Fibroblast of lung (primary cell): ENCODE results near the gene FNDC8. TPM values are rescaled to one million over a fixed set of nuclear protein-coding genes. Genes with fewer than 3 reads are reported as not detected.
"Not testable (repeated sequence)": the region's sequence is repeated elsewhere in the genome, so short reads cannot be mapped to it uniquely, and the experiment has no call there.

Experiments used
- DNase-seq, 2 donors: peaks; one replicate each; pipeline versions ENCODE4 v3.0.0 to v3.0.0-alpha.2; 2010; ENCODE audit warnings: low read depth in 2 of 2
- H2AFZ ChIP-seq: 2 replicates; pipeline ENCODE4 v1.5.1; 2012; ENCODE audit warnings: low read length, control low read depth, inconsistent platforms
- H3K27ac ChIP-seq: 2 replicates; pipeline ENCODE4 v1.5.1; 2011; ENCODE audit warnings: low read length, control low read depth; ENCODE audit not compliant: insufficient read depth
- H3K27me3 ChIP-seq: 2 replicates; pipeline ENCODE4 v1.5.1; 2011; ENCODE audit warnings: mild to moderate bottlenecking, low read length; ENCODE audit not compliant: control insufficient read depth, insufficient read depth
- H3K36me3 ChIP-seq: 2 replicates; pipeline ENCODE4 v1.5.1; 2011; ENCODE audit warnings: low read length; ENCODE audit not compliant: control insufficient read depth, insufficient read depth
- H3K4me1 ChIP-seq: 2 replicates; pipeline ENCODE4 v1.5.1; 2011; ENCODE audit warnings: low read length; ENCODE audit not compliant: control insufficient read depth, insufficient read depth; ENCODE audit errors: extremely low read depth
- H3K4me2 ChIP-seq: 2 replicates; pipeline ENCODE4 v1.5.1; 2011; ENCODE audit warnings: low read length, control low read depth; ENCODE audit not compliant: insufficient read depth; ENCODE audit errors: extremely low read depth
- H3K4me3 ChIP-seq, 4 experiments: fragments of 200-600 bp in 1 of 4; sonication (generic) in 1 of 4; replicated peaks in 1 of 4; 2 replicates each; pipeline ENCODE4 v1.5.1; 2011 to 2016; ENCODE audit warnings: low read length in 4 of 4, low read depth in 3 of 4, mild to moderate bottlenecking in 3 of 4, control low read depth in 2 of 4, inconsistent platforms in 1 of 4, mixed read lengths in 1 of 4; ENCODE audit not compliant: insufficient read depth in 1 of 4; ENCODE audit errors: control extremely low read depth in 1 of 4
- H3K79me2 ChIP-seq: 2 replicates; pipeline ENCODE4 v1.5.1; 2012; ENCODE audit warnings: mild to moderate bottlenecking, low read length, inconsistent platforms; ENCODE audit not compliant: control insufficient read depth, insufficient read depth
- H3K9ac ChIP-seq: 2 replicates; pipeline ENCODE4 v1.5.1; 2011; ENCODE audit warnings: mild to moderate bottlenecking, low read length, control low read depth; ENCODE audit not compliant: insufficient read depth
- H3K9me3 ChIP-seq: 2 replicates; pipeline ENCODE4 v1.5.1; 2012; ENCODE audit warnings: low read depth, low read length; ENCODE audit not compliant: control insufficient read depth, insufficient read depth
- H4K20me1 ChIP-seq: 2 replicates; pipeline ENCODE4 v1.5.1; 2011; ENCODE audit warnings: low read length; ENCODE audit not compliant: control insufficient read depth, insufficient read depth; ENCODE audit errors: extremely low read depth
- EZH2 ChIP-seq: IDR thresholded peaks from 2 replicates; pipeline ENCODE4 v1.5.1; 2012; ENCODE audit warnings: low read length, control low read depth, mild to moderate bottlenecking; ENCODE audit errors: missing control alignments
- polyA plus RNA-seq, 2 donors: library from polyadenylated mRNA; depleted of rRNA in 1 of 2; stranded (reverse) in 1 of 2; unstranded in 1 of 2; fragments of >200 nt; gene quantifications; 2 replicates each; pipeline ENCODE4 v1.2.1, GENCODE V29; 2011 to 2012; ENCODE audit warnings: missing spikeins in 1 of 2
- total RNA-seq: library from RNA; depleted of rRNA; stranded (reverse); fragments of >200 nt; gene quantifications from 2 replicates; pipeline ENCODE4 v1.2.1, GENCODE V29; 2014
- TF ChIP-seq, protein P1 (sequence below), 2 donors: IDR thresholded peaks in 1 of 2; conservative IDR thresholded peaks in 1 of 2; 1 replicate in 1 of 2; 2 replicates in 1 of 2; pipeline ENCODE4 v1.5.1; 2011 to 2012; ENCODE audit warnings: low read length in 2 of 2, control low read depth in 1 of 2, inconsistent platforms in 1 of 2, low read depth in 1 of 2, mild to moderate bottlenecking in 1 of 2

FNDC8 gene
- total and polyA plus RNA-seq, 2 donors (not counting 1 experiment from before 2014, with no cell fraction given) = not detected

DNA sequence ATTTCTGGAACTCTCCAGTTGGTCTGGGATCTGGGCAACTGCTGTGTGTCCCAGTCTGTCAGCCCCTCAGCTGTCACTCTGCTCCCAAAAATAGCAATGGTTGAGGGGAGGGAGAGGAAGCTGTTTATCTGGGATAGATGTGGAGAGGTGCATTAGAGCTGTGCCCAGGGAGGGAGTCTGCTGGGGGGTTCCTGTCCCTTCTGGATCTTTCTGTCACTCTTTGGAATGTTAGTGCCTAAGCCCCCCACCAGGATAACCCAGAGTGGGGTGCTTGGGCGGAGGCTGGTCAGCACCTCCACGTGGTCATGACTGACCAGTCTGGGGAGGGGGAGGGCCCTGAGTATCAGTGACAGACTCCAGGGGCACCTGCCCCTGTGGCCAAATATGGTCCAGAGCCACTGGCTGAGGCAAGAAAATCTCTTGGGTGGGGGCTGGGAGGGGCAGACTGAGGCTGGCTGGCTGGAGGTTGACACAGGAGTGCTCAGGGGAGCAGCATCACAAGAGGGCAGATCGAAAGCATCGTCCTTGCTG is 26.0 kb downstream of the FNDC8 start, which contains the start of gene UNC45B:
Gene UNC45B, plus strand, starts transcription at position 443 of the 531 bp plus-strand sequence. CDS start 447 bp downstream, outside the sequence.
- H3K27ac ChIP-seq = no peak within 1 kb of the TSS
- no peaks in the 10 kb centered on the region for H3K36me3 ChIP-seq
- H3K79me2 ChIP-seq = no peaks in the 10 kb centered on the region
- no peaks in the 10 kb centered on the region for H4K20me1 ChIP-seq
- H3K4me3 ChIP-seq = no peak within 1 kb of the TSS
- no peaks in the 10 kb centered on the region for H3K9me3 ChIP-seq
- no peak within 1 kb of the TSS for H2AFZ ChIP-seq
- no peaks in the 10 kb centered on the region for H3K4me1 ChIP-seq
- no peak within 1 kb of the TSS for H3K9ac ChIP-seq
- peaks cover 14% of the 10 kb centered on the region for H3K27me3 ChIP-seq
- H3K4me2 ChIP-seq = no peak within 1 kb of the TSS
- TF ChIP-seq, protein P1, sequence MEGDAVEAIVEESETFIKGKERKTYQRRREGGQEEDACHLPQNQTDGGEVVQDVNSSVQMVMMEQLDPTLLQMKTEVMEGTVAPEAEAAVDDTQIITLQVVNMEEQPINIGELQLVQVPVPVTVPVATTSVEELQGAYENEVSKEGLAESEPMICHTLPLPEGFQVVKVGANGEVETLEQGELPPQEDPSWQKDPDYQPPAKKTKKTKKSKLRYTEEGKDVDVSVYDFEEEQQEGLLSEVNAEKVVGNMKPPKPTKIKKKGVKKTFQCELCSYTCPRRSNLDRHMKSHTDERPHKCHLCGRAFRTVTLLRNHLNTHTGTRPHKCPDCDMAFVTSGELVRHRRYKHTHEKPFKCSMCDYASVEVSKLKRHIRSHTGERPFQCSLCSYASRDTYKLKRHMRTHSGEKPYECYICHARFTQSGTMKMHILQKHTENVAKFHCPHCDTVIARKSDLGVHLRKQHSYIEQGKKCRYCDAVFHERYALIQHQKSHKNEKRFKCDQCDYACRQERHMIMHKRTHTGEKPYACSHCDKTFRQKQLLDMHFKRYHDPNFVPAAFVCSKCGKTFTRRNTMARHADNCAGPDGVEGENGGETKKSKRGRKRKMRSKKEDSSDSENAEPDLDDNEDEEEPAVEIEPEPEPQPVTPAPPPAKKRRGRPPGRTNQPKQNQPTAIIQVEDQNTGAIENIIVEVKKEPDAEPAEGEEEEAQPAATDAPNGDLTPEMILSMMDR (conservative IDR thresholded peaks at IDR 0.05 in 1 of 2, IDR thresholded peaks at IDR 0.05 in 1 of 2; ENCODE audit: low read depth in 1 of 2, low read length in 2 of 2) = no peak
- TF ChIP-seq EZH2 = no peak
- no peak for DNase-seq

DNA sequence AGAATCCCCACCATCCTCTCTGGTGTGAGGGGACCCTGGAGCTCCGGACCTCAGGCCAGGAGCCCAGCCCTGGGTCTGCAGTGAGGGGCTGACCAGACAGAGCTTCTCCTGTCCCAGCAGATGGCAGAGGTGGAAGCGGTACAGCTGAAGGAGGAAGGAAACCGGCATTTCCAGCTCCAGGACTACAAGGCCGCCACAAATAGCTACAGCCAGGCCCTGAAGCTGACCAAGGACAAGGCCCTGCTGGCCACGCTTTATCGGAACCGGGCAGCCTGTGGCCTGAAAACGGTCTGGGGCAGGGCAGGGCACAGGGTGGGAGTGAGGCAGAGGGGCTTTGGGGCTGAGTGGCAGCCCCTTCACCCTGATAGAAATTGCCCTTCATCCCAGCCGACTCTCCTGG is 26.7 kb downstream of the FNDC8 start:
- DNase-seq = no peak
- no peaks in the 10 kb centered on the region for H3K79me2 ChIP-seq
- H3K9me3 ChIP-seq = no peaks in the 10 kb centered on the region
- H3K36me3 ChIP-seq = no peaks in the 10 kb centered on the region
- no peak overlapping the region for H3K4me3 ChIP-seq
- H3K27ac ChIP-seq = no peak overlapping the region
- H3K4me1 ChIP-seq = no peaks in the 10 kb centered on the region
- no peak overlapping the region for H3K9ac ChIP-seq
- no peaks in the 10 kb centered on the region for H4K20me1 ChIP-seq
- H3K27me3 ChIP-seq = peaks cover 17% of the 10 kb centered on the region
- no peak for TF ChIP-seq EZH2
- TF ChIP-seq, protein P1 (conservative IDR thresholded peaks at IDR 0.05 in 1 of 2, IDR thresholded peaks at IDR 0.05 in 1 of 2; ENCODE audit: low read depth in 1 of 2, low read length in 2 of 2) = no peak
- no peak overlapping the region for H2AFZ ChIP-seq
- no peak overlapping the region for H3K4me2 ChIP-seq

DNA sequence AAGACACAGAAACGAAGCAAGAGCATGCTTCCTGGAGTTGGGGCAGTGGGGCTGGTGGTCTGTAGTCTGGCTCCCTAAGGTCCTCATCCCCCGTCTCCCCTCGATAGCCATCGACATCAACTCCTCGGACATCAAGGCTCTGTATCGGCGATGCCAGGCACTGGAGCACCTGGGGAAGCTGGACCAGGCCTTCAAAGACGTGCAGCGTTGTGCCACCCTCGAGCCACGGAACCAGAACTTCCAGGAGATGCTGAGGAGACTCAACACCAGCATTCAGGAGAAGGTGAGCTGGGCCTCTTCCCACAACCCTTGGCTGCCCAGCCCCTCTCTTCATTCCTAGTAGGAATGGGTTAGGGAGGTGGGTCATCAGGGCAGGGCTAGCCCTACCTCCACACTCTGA is 28.5 kb downstream of the FNDC8 start:
- H3K27me3 ChIP-seq = peaks cover 17% of the 10 kb centered on the region
- H3K4me1 ChIP-seq = no peaks in the 10 kb centered on the region
- H3K36me3 ChIP-seq = no peaks in the 10 kb centered on the region
- TF ChIP-seq, protein P1 (conservative IDR thresholded peaks at IDR 0.05 in 1 of 2, IDR thresholded peaks at IDR 0.05 in 1 of 2; ENCODE audit: low read depth in 1 of 2, low read length in 2 of 2) = no peak
- no peak for TF ChIP-seq EZH2
- no peak overlapping the region for H3K4me2 ChIP-seq
- no peak overlapping the region for H2AFZ ChIP-seq
- no peaks in the 10 kb centered on the region for H3K79me2 ChIP-seq
- H3K4me3 ChIP-seq = no peak overlapping the region
- H3K27ac ChIP-seq = no peak overlapping the region
- no peaks in the 10 kb centered on the region for H3K9me3 ChIP-seq
- H4K20me1 ChIP-seq = no peaks in the 10 kb centered on the region
- H3K9ac ChIP-seq = no peak overlapping the region
- no peak for DNase-seq

DNA sequence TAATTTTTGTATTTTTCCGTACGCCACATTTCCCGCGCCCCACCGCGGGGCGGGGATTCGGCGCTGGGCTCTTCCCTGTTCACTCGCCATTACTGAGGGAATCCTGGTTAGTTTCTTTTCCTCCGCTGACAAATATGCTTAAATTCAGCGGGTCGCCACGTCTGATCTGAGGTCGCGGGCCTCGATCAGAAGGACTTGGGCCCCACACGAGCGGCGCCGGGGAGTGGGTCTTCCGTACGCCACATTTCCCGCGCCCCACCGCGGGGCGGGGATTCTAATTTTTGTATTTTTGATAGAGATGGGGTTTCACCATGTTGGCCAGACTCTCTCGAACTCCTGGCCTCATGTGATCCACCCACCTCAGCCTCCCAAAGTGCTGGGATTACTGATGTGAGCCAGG is 29.7 kb downstream of the FNDC8 start:
- not testable (repeated sequence) for H2AFZ ChIP-seq, H3K9me3 ChIP-seq, H3K27ac ChIP-seq, DNase-seq, H3K4me1 ChIP-seq, H3K79me2 ChIP-seq, H3K4me3 ChIP-seq, H3K36me3 ChIP-seq, H3K4me2 ChIP-seq, H4K20me1 ChIP-seq, H3K9ac ChIP-seq
- peaks cover 17% of the 10 kb centered on the region for H3K27me3 ChIP-seq
